Liver (tissue), 9 donors: Measurements from ENCODE around the gene TMEM43. TPM values are rescaled to one million over a fixed set of nuclear protein-coding genes. Genes with fewer than 3 reads are reported as not detected.

ENCODE experiments used
- DNase-seq: peaks from one replicate; pipeline ENCODE4 v3.0.0-alpha.2; 2017; ENCODE audit warnings: low spot score
- H3K27ac ChIP-seq, 2 donors: one replicate each; pipeline ENCODE4 v1.7.0; 2013; ENCODE audit warnings: inconsistent platforms in 2 of 2, low read length in 2 of 2, control low read depth in 1 of 2, low read depth in 1 of 2, mild to moderate bottlenecking in 1 of 2
- H3K27me3 ChIP-seq, 4 donors: one replicate each; pipeline versions ENCODE4 v1.6.1 to v1.7.0; 2013; ENCODE audit warnings: low read length in 3 of 4, inconsistent platforms in 1 of 4, mild to moderate bottlenecking in 1 of 4, moderate library complexity in 1 of 4; ENCODE audit not compliant: control insufficient read depth in 4 of 4, insufficient read depth in 4 of 4
- H3K36me3 ChIP-seq, 4 donors: one replicate each; pipeline versions ENCODE4 v1.6.1 to v1.7.0; 2013; ENCODE audit warnings: low read length in 3 of 4, mild to moderate bottlenecking in 3 of 4, low read depth in 1 of 4, moderate library complexity in 1 of 4; ENCODE audit not compliant: control insufficient read depth in 4 of 4, insufficient read depth in 3 of 4
- H3K4me1 ChIP-seq, 4 donors: one replicate each; pipeline versions ENCODE4 v1.6.1 to v1.7.0; 2013; ENCODE audit warnings: low read length in 3 of 4, mild to moderate bottlenecking in 3 of 4, moderate library complexity in 1 of 4; ENCODE audit not compliant: control insufficient read depth in 4 of 4, insufficient read depth in 4 of 4
- H3K4me3 ChIP-seq, 3 donors: one replicate each; pipeline versions ENCODE4 v1.6.1 to v1.7.0; 2013; ENCODE audit warnings: low read length in 3 of 3, control low read depth in 1 of 3, low read depth in 1 of 3, mild to moderate bottlenecking in 1 of 3
- H3K9ac ChIP-seq, 2 donors: one replicate each; pipeline ENCODE4 v1.7.0; 2013; ENCODE audit warnings: low read length in 2 of 2, mild to moderate bottlenecking in 2 of 2, moderate library complexity in 2 of 2, control low read depth in 1 of 2, low read depth in 1 of 2
- H3K9me3 ChIP-seq, 4 donors: one replicate each; pipeline versions ENCODE4 v1.6.1 to v1.7.0; 2013; ENCODE audit warnings: low read length in 3 of 4; ENCODE audit not compliant: control insufficient read depth in 4 of 4
- ATF3 ChIP-seq: IDR thresholded peaks from 2 replicates; pipeline ENCODE4 v1.6.1; 2016; ENCODE audit warnings: antibody characterized with exemption
- CTCF ChIP-seq: fragments of 150-350 bp; IDR thresholded peaks from 2 replicates; pipeline ENCODE4 v1.5.1; 2017; ENCODE audit warnings: improper control_type of control experiment, low read depth, low read length; ENCODE audit not compliant: missing input control
- FOXA1 ChIP-seq: IDR thresholded peaks from 2 replicates; pipeline ENCODE4 v1.6.1; 2016; ENCODE audit warnings: antibody characterized with exemption
- FOXA2 ChIP-seq: IDR thresholded peaks from 2 replicates; pipeline ENCODE4 v1.6.1; 2016; ENCODE audit warnings: antibody characterized with exemption
- GABPA ChIP-seq, 2 donors: IDR thresholded peaks in 1 of 2; conservative IDR thresholded peaks in 1 of 2; 2 replicates each; pipeline ENCODE4 v1.6.1; 2016; ENCODE audit warnings: antibody characterized with exemption in 2 of 2, mild to moderate bottlenecking in 1 of 2, moderate library complexity in 1 of 2
- HNF4A ChIP-seq, 2 donors: conservative IDR thresholded peaks; 2 replicates each; pipeline ENCODE4 v1.6.1; 2016; ENCODE audit warnings: antibody characterized with exemption in 2 of 2, mild to moderate bottlenecking in 2 of 2
- HNF4G ChIP-seq: IDR thresholded peaks from 2 replicates; pipeline ENCODE4 v1.6.1; 2016; ENCODE audit warnings: antibody characterized with exemption
- JUND ChIP-seq, 2 donors: IDR thresholded peaks; 2 replicates each; pipeline ENCODE4 v1.6.1; 2016; ENCODE audit warnings: antibody characterized with exemption in 2 of 2
- NR2F2 ChIP-seq: IDR thresholded peaks from 2 replicates; pipeline ENCODE4 v1.6.1; 2016; ENCODE audit warnings: antibody characterized with exemption
- RXRA ChIP-seq, 2 donors: IDR thresholded peaks; 2 replicates each; pipeline ENCODE4 v1.6.1; 2017 to 2018; ENCODE audit warnings: antibody characterized with exemption in 2 of 2, mild to moderate bottlenecking in 1 of 2
- SP1 ChIP-seq: IDR thresholded peaks from 2 replicates; pipeline ENCODE4 v1.6.1; 2018; ENCODE audit warnings: antibody characterized with exemption, mild to moderate bottlenecking
- TAF1 ChIP-seq: conservative IDR thresholded peaks from 2 replicates; pipeline ENCODE4 v1.6.1; 2016; ENCODE audit warnings: antibody characterized with exemption, mild to moderate bottlenecking
- YY1 ChIP-seq: IDR thresholded peaks from 2 replicates; pipeline ENCODE4 v1.6.1; 2016; ENCODE audit warnings: antibody characterized with exemption, mild to moderate bottlenecking
- WGBS: extraction: QIAGEN DNeasy Blood & Tissue Kit; methylation state at CpG from one replicate; pipeline ENCODE4 v1.1.7; 2013; 5-methylcytosine and 5-hydroxymethylcytosine counted together
- polyA plus RNA-seq, 2 donors: library from polyadenylated mRNA; stranded (reverse) in 1 of 2; unstranded in 1 of 2; fragments of 200-250 nt in 1 of 2; fragments of >200 nt in 1 of 2; fragmentation: Nextera tagmentation in 1 of 2; extraction: Ambion mirVana in 1 of 2; gene quantifications; one replicate each; pipeline versions ENCODE4 v1.2.1 to v1.2.3, GENCODE V29; 2013 to 2015
- total RNA-seq, 2 donors: library from RNA; depleted of rRNA; stranded (reverse); fragments of >200 nt; gene quantifications; one replicate each; pipeline ENCODE4 v1.2.3, GENCODE V29; 2014
- TF ChIP-seq, protein P1 (sequence below): IDR thresholded peaks from 2 replicates; pipeline ENCODE4 v1.6.1; 2016; ENCODE audit warnings: antibody characterized with exemption
- TF ChIP-seq, protein P2 (sequence below): IDR thresholded peaks from 2 replicates; pipeline ENCODE4 v1.6.1; 2016; ENCODE audit warnings: antibody characterized with exemption
- TF ChIP-seq, protein P3 (sequence below): IDR thresholded peaks from 2 replicates; pipeline ENCODE4 v1.6.1; 2016; ENCODE audit warnings: antibody characterized with exemption, mild to moderate bottlenecking
- donor health status: healthy.
- donor health status: healthy.
- donor health status: healthy.
- donor health status: healthy.
- donor health status: healthy.

The TMEM43 gene
- total and polyA plus RNA-seq, 4 donors: 7.4 to 15.1 (median 13.5) TPM

- Histone ChIP-seq H3K4me1 (no peaks in the 10 kb centered on the region), H3K9ac (no peak overlapping the region), H3K27me3 (no peaks in the 10 kb centered on the region), H3K9me3 (peaks cover 0 to 1% (median 0%) of the 10 kb centered on the region in 4 donors), H3K4me3 (no peak overlapping the region), H3K27ac (no peak overlapping the region), H3K36me3 (no peaks in the 10 kb centered on the region)
- no peak for TF ChIP-seq SP1
- no peak for TF ChIP-seq CTCF
- no peak for TF ChIP-seq JUND (IDR thresholded peaks at IDR 0.05)
- no peak for TF ChIP-seq ATF3
- no peak for TF ChIP-seq GABPA (IDR thresholded peaks at IDR 0.05 in 1 of 2, conservative IDR thresholded peaks at IDR 0.05 in 1 of 2)
- TF ChIP-seq NR2F2: no peak
- no peak for TF ChIP-seq RXRA (IDR thresholded peaks at IDR 0.05)
- TF ChIP-seq TAF1: no peak
- no peak for TF ChIP-seq FOXA1
- TF ChIP-seq, protein P1, sequence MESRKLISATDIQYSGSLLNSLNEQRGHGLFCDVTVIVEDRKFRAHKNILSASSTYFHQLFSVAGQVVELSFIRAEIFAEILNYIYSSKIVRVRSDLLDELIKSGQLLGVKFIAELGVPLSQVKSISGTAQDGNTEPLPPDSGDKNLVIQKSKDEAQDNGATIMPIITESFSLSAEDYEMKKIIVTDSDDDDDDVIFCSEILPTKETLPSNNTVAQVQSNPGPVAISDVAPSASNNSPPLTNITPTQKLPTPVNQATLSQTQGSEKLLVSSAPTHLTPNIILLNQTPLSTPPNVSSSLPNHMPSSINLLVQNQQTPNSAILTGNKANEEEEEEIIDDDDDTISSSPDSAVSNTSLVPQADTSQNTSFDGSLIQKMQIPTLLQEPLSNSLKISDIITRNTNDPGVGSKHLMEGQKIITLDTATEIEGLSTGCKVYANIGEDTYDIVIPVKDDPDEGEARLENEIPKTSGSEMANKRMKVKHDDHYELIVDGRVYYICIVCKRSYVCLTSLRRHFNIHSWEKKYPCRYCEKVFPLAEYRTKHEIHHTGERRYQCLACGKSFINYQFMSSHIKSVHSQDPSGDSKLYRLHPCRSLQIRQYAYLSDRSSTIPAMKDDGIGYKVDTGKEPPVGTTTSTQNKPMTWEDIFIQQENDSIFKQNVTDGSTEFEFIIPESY: no peak
- TF ChIP-seq FOXA2: no peak
- no peak for TF ChIP-seq YY1
- TF ChIP-seq HNF4G: no peak
- TF ChIP-seq, protein P2, sequence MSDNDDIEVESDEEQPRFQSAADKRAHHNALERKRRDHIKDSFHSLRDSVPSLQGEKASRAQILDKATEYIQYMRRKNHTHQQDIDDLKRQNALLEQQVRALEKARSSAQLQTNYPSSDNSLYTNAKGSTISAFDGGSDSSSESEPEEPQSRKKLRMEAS: no peak
- TF ChIP-seq, protein P3, sequence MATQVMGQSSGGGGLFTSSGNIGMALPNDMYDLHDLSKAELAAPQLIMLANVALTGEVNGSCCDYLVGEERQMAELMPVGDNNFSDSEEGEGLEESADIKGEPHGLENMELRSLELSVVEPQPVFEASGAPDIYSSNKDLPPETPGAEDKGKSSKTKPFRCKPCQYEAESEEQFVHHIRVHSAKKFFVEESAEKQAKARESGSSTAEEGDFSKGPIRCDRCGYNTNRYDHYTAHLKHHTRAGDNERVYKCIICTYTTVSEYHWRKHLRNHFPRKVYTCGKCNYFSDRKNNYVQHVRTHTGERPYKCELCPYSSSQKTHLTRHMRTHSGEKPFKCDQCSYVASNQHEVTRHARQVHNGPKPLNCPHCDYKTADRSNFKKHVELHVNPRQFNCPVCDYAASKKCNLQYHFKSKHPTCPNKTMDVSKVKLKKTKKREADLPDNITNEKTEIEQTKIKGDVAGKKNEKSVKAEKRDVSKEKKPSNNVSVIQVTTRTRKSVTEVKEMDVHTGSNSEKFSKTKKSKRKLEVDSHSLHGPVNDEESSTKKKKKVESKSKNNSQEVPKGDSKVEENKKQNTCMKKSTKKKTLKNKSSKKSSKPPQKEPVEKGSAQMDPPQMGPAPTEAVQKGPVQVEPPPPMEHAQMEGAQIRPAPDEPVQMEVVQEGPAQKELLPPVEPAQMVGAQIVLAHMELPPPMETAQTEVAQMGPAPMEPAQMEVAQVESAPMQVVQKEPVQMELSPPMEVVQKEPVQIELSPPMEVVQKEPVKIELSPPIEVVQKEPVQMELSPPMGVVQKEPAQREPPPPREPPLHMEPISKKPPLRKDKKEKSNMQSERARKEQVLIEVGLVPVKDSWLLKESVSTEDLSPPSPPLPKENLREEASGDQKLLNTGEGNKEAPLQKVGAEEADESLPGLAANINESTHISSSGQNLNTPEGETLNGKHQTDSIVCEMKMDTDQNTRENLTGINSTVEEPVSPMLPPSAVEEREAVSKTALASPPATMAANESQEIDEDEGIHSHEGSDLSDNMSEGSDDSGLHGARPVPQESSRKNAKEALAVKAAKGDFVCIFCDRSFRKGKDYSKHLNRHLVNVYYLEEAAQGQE: no peak
- no peak for TF ChIP-seq HNF4A (conservative IDR thresholded peaks at IDR 0.05)
- no peak for DNase-seq
- WGBS: 95% methylated on average over 1 of the region's 1 CpG
Observed at GRCh38 chr3:14077310-14077709, 47.5 kb upstream of the TMEM43 start.

DNA sequence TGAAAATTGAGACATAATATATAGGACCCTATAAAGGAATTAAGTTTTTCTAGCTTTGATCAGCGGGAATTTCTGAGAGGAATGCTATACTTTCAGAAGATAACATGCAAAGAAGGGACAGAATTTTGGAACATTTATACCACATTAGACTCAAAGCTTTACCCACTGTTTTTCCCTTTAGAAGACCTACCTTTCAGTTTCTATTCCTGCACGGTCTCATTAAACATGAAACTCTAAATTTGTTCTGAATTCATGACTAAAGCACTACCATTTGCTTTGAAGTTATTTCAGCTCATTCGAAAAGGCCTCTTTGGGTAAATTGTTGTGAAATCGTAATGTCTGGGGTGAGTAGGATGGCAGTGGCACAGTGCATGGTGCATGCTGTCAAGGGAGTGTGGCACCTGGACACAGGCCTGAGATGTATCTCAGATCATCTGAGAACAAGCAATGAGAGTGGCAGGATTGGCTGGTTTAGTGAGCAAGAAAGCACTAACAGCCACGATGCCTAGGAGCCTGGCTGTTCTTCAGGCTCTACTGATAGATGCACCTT, 42.7 kb upstream of the TMEM43 start:
- no peak for DNase-seq
- 83% methylated on average over 5 of the region's 5 CpGs for whole genome bisulfite sequencing

More for the DNA sequence above, 42.7 kb upstream of the TMEM43 start:
- Histone ChIP-seq H3K9ac (no peak overlapping the region), H3K4me1 (no peaks in the 10 kb centered on the region), H3K27ac (no peak overlapping the region), H3K9me3 (peaks cover 0 to 3% (median under 1%) of the 10 kb centered on the region in 4 donors), H3K4me3 (no peak overlapping the region), H3K36me3 (no peaks in the 10 kb centered on the region), H3K27me3 (no peaks in the 10 kb centered on the region)
- TF ChIP-seq HNF4A (conservative IDR thresholded peaks at IDR 0.05): no peak
- TF ChIP-seq, protein P3: no peak
- no peak for TF ChIP-seq YY1
